Urothelium cell line (cell line): ENCODE data around the gene POLD3.

Source experiments
- DNase-seq: peaks from one replicate; pipeline ENCODE4 v3.0.0; 2011; ENCODE audit warnings: low spot score, mixed read lengths
- FAIRE-seq: peaks from 2 replicates; lab custom pipeline; 2011; peaks lifted over from hg19 to GRCh38; lab: Jason Lieb, UNC

POLD3 gene

GRCh38 chr11:74669211-74670160 is 77.1 kb downstream of the POLD3 start:
- FAIRE-seq (no peak), DNase-seq (no peak)

- DNase-seq: no peak
- FAIRE-seq: no peak
Measured at GRCh38 chr11:74670171-74670570, 77.8 kb downstream of the POLD3 start.

DNA sequence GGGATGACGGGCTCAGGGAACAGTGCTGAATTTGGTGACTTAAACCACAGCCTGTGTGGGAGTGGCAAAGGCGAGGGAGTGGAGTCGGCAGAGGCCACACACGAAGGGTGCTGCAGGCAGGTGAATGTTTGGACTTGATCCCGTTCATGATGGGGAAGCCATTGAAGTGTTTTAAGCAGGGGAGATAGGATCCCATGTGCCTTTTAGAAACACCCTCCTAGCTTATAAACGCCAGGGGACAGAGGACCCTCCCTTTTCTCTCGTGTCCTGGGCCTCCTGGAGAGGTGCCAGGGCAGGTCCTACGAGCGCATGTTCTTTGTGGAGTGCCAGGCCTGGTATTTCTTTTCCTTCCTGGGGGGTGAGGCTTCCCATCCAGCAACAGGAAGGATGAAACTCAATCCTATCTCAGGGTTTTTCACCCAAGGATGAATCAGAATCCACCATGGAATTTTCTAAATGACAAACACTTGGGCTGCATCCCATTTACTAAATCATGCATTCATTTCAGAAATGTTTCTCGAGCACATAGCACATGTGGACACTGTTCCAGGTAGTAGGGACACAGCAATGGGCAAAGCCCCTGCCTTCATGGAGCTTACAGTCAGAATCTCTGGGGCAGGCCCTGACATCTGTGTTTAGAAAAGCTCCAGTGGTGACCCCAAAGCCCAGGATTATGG is 79.3 kb downstream of the POLD3 start:
- DNase-seq (no peak), FAIRE-seq (no peak)

DNA sequence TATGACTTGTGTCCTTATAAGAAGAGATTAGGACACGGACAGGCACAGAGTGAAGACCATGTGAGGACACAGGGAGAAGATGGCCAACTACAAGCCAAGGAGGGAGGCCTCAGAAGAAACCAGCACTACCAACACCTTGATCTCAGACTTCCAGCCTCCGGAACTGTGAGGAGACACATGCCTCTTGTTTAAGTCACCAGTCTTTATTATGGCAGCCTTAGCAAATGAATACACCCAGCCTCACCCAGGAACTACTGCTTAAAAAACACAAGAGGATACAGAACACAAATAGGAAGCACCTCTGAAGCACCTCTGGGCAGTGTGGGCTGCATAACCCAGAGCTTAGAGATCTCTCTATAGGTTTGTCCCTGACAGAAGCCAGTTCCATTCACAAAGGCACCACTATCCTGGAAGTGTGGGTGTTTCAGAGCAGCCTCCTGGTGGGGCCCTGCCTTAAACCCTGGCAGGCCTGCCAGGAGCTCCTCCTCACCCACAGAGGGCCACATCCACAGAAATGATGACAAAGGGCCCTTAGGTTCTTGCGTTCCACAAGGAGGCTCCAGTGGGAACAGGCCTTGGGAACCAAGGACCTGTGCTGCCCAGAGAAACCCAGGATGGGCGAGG is 80.1 kb downstream of the POLD3 start:
- FAIRE-seq: no peak
- no peak for DNase-seq

GRCh38 chr11:74672956-74673692 is 80.7 kb downstream of the POLD3 start:
- DNase-seq: peak; percentile 86

GRCh38 chr11:74673693-74674360 is 81.4 kb downstream of the POLD3 start:
- FAIRE-seq: no peak
- no peak for DNase-seq

More at GRCh38 chr11:74672956-74673692, 80.7 kb downstream of the POLD3 start:
- FAIRE-seq: peak; percentile 65

DNA sequence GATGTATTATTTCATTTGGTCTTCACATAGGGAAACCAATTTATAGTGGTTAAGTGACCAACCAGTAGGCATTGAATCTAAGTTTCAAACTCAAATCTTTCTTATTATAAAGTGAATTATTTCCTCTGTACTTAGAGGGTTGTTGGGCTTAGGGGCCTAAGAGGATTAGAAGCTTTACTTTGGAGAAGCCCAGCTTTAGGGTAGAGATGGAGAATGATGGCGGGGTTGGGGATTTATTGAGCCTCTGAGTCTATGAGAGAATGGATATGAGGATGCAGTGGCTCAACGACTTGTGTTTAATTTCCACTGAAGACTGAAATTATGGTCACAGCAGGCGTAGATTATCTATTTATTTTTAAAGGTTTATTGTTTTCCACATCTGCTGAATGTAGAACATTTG is 83.4 kb downstream of the POLD3 start:
- FAIRE-seq (no peak), DNase-seq (no peak)

DNA sequence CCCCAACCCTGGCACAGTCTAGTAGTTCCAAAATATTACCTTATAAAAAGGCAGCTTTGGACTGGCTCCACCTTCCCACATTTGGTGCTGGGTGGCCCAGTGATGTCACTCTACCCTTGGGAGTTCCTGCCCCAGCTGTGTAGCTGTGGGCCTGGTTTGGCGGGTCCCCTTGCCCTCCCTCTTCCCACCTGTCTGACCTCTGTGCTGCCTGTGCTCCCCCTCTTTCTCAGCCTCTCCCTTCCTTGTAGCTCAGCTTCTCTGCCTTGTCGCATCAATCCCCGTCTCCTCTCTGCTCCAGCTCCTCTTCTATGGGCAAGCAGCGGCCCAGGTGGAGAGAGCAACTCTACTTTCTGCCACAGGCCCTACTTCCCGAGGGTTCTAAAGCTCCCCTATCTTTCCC is 84.2 kb downstream of the POLD3 start:
- FAIRE-seq (no peak), DNase-seq (no peak)

DNA sequence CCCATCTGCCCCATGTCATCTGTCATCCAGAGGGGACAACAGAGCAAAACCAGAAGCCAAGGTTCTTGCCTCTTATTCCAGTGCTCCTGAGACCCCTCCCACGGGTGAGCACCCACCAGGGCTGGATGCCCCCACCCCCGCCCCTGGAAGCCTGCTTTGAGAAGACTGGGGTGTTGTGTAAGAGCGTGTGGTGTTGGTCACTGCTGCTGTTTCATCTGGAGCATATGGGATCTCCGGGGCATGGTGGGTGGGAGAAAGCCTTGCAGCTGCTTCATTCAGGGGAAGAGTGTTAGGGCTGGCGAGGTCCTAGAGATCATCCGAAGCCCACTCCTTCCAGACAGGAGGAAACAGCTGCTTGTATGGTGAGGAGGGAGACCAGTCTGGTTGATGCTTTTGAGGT is 84.7 kb downstream of the POLD3 start:
- FAIRE-seq (no peak), DNase-seq (no peak)

DNA sequence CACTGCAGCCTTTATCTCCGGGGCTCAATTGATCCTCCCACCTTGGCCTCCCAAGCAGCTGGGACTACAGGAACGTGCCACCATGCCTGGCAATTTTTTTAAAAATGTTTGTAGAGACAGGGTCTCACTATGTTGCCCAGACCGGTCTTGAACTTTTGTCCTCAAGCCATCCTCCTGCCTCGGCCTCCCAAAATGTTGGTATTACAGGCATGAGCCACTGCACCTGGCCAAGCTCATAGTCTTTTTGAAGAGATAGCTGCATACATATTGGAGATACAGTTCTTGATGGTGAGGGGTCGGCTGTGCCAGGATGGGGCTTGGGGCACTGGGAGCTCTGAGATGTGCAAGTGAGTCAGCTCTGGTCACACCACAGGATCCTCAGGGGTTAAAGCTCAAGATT is 85.7 kb downstream of the POLD3 start:
- FAIRE-seq (no peak), DNase-seq (no peak)

DNA sequence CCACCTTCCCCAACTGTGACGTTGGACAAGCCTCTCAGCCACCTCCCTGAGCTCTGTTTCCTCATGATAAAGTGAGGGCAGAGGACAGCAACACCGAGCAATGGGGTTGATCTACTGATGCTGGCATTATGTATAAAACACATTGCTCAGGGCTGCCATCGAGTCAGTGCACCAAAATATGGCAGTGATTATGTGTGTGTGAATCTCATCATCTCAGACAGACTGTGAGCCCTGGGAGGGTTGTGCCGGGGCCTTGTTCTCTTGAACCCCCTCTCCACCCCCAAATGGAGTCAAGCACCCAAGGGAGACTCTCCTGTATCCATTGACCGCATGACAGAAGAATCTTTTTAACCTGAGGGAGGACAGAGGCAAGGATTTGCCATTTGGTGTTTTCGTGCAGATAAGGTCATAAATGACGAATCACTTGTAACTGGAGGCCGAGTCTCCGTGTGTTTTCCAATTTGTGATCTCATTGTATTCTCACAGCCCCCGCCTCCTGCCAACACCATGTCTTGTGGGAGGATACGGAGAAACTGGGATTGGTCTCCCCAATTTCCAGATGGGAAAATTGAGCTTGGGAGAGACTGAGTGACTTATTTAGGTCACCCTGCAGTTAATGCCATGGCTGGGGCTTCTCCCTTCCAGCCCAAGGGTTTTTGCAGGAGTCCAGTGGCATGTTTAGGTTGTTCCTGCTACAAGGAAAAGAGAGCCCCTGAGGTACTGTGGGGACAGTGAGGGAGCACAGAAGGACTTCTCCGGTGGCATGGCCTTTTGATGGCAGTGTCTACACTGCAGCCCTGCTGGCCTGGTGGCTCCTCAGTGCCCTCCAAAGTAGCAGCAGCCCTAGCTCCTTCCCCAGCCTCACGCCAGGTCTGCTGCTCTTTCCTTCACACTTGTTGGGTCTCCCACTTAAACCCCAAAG is 86.5 kb downstream of the POLD3 start:
- DNase-seq: no peak
- FAIRE-seq: no peak

DNA sequence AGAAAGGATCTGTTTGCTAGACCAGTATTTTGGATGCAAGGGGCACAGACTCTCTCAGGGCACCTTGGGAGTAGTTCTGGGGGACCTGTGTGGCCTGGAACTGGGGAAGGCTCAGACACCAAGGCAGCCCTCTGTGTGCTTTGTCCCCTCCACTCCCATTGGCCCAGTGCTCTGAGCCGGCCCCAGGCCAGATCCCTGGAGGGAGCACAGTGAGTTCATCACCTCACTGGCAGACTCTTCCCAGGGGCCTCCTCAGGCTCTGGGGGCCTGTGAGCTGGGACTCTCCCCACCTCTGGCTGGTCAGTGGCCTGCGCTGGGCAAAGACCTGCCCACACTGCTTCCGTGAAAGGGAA is 87.1 kb downstream of the POLD3 start:
- DNase-seq (no peak), FAIRE-seq (no peak)

DNA sequence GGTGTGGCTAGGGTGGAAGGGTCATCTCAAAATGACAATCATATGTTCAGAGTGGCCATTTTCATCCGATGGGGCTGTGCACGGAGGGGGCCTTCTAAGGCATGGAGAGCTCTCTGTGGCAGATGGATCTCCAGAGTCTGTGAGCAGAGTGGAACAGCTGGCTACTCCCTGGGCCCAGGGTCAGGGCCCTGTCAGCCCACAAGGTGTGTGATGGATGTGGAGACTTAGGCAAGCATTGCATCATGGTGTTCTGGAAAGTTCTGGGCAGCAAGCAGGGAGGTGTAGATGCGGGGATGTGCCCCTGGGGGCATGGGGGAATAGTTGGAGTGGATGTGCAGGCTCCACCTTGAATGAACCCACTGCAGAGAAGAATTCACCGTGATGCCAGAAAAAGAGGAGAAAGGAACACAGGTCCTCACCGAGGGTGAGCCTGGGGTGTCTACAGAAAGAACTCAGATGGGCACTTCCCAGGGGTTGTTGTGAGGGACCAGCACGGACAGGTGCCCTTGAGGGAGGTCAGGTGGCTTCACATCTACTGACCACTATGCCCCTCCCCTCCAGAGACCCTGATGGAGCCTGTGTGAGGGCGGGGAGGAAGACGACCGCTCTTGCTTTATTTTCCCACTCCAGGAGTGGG is 87.8 kb downstream of the POLD3 start:
- DNase-seq: no peak
- FAIRE-seq: no peak

GRCh38 chr11:74680703-74681531 is 88.5 kb downstream of the POLD3 start:
- DNase-seq: no peak
- no peak for FAIRE-seq

DNA sequence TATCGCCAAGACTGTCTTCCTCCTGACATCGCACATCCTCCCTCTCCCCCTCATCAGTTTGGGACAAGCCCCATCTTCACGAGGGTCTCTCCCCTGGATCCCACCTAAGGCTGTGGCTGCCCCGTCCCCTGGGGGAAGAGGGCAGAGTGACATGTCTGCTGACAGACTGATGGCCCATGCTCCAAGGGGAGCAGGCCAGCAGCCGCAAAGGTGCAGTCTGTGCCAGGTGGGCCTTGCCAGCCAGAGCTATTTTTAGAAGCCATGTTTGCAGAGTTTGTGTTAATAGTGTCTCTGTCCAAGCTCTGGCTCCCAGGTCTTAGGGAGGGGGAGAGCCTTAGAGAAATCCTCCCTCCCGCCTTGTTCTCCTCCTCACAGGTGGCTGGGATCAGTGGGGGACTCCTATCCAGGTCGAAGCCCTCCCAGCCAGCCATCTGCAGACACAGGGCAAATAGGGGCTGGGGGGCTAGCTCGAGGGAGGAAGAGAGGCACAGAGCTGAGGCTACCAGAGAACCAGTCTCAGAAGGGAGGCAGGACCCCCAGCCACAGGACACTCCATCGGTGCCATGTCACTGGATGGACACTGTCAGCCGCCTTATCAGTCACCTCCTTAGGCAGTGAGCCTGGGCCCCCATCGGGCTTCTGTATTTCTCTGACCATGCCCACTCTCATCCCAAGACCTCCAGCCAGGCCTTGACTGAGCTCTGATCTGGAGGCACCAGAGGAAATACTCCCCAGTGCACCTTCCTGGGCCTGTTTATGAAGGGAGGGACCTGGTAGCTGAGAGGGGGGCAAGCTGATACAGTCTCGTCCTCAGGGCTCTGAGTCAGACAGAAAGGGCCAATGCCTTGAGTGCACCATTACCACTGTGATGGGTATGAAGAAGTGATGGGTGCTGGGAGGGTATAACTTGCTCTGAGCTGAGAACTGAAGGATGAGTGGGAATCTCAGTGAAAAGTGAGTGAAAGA is 89.6 kb downstream of the POLD3 start:
- FAIRE-seq (no peak), DNase-seq (no peak)

DNA sequence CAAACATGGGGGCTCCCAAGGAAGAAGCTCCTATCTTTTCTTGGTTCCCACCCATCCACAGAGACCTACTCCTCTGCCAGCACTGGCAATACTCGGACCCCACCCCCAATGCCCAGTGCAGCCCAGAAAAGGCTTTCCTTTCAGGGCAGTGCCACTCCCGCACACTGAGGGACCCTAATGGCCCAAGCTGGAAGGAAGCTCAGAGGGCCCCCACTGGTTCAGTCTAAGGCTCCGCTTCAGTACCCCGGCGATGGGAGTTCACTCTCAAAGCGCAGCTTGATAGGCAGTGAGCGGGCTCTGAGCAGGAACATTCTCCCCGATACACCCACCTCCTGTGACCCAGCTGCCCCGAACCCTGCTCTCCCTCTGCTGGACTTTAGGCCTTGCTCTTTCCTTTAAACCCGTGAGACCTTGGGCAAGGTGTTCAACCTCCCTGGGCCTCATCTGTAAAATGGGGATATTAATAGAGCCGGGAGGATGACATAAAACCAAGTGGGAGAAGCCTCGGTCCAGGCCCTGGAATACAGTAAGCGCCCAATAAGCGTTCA is 90.4 kb downstream of the POLD3 start:
- FAIRE-seq (no peak), DNase-seq (no peak)
